ENCODE data around the gene MAGIX. TPM values are rescaled to one million over a fixed set of nuclear protein-coding genes. Genes with fewer than 3 reads are reported as not detected.
"Not testable (repeated sequence)": the region's sequence is repeated elsewhere in the genome, so short reads cannot be mapped to it uniquely, and the experiment has no call there.

Gene MAGIX
- total RNA-seq, 1 donor from 2014 or later = 0.24 TPM

- DNase-seq (ENCODE audit: low spot score) = no peak
Measured at GRCh38 chrX:49160908-49161307, 1.6 kb upstream of the MAGIX start.

GRCh38 chrX:49161632-49162031 lies 926 bp upstream of the MAGIX start:
- DNase-seq (ENCODE audit: low spot score) = no peak

- peak; percentile 84 for DNase-seq (ENCODE audit: low spot score)
Measured at GRCh38 chrX:49163555-49164419, 1.2 kb downstream of the MAGIX start.

GRCh38 chrX:49164589-49165360 lies 2.2 kb downstream of the MAGIX start:
- DNase-seq (ENCODE audit: low spot score) = no peak

GRCh38 chrX:49165901-49166881 lies 3.6 kb downstream of the MAGIX start:
- DNase-seq (ENCODE audit: low spot score) = peak; percentile 87

- DNase-seq (ENCODE audit: low spot score) = peak; percentile 77
Measured at GRCh38 chrX:49166914-49167739, 4.6 kb downstream of the MAGIX start.

GRCh38 chrX:49167740-49168108 lies 5.2 kb downstream of the MAGIX start:
- DNase-seq (ENCODE audit: low spot score) = no peak

- peak; percentile 69 for DNase-seq (ENCODE audit: low spot score)
Measured at GRCh38 chrX:49171752-49172279, 9.3 kb downstream of the MAGIX start, which contains the start of gene PLP2. TSS of gene PLP2 (plus strand) at chrX:49171898. CDS start at chrX:49172001, 103 bp downstream.

- peak; percentile 61 for DNase-seq (ENCODE audit: low spot score)
Measured at GRCh38 chrX:49172280-49172780, 9.8 kb downstream of the MAGIX start.

GRCh38 chrX:49173544-49173943 lies 11.0 kb downstream of the MAGIX start:
- not testable (repeated sequence) for DNase-seq (ENCODE audit: low spot score)

GRCh38 chrX:49174723-49175122 lies 12.2 kb downstream of the MAGIX start:
- DNase-seq (ENCODE audit: low spot score) = no peak

GRCh38 chrX:49175435-49176274 lies 13.1 kb downstream of the MAGIX start:
- no peak for DNase-seq (ENCODE audit: low spot score)

GRCh38 chrX:49176421-49177326 lies 14.1 kb downstream of the MAGIX start:
- DNase-seq (ENCODE audit: low spot score) = no peak

- no peak for DNase-seq (ENCODE audit: low spot score)
Measured at GRCh38 chrX:49177338-49177833, 14.8 kb downstream of the MAGIX start.

- no peak for DNase-seq (ENCODE audit: low spot score)
Measured at GRCh38 chrX:49177873-49178480, 15.4 kb downstream of the MAGIX start.

GRCh38 chrX:49178537-49178936 lies 16.0 kb downstream of the MAGIX start:
- no peak for DNase-seq (ENCODE audit: low spot score)

- DNase-seq (ENCODE audit: low spot score) = no peak
Measured at GRCh38 chrX:49179358-49179757, 16.8 kb downstream of the MAGIX start.
